A673 (cell line): ENCODE data around the gene CDCA4.

Source experiments
- EZH2 ChIP-seq: fragments of 200-600 bp; sonication (generic); IDR thresholded peaks from 2 replicates; pipeline ENCODE4 v1.6.1; 2017; ENCODE audit warnings: borderline replicate concordance, low read depth, mild to moderate bottlenecking, mixed read lengths, antibody characterized with exemption, low read length; ENCODE audit not compliant: poor library complexity, severe bottlenecking
- TF ChIP-seq, protein P1 (sequence below): fragments of 300-800, 200-600 bp; sonication (generic); conservative IDR thresholded peaks from 2 replicates; pipeline ENCODE4 v1.5.1; 2017; ENCODE audit warnings: low read depth, mild to moderate bottlenecking, antibody characterized with exemption, low read length, moderate library complexity, mixed read lengths

DNA sequence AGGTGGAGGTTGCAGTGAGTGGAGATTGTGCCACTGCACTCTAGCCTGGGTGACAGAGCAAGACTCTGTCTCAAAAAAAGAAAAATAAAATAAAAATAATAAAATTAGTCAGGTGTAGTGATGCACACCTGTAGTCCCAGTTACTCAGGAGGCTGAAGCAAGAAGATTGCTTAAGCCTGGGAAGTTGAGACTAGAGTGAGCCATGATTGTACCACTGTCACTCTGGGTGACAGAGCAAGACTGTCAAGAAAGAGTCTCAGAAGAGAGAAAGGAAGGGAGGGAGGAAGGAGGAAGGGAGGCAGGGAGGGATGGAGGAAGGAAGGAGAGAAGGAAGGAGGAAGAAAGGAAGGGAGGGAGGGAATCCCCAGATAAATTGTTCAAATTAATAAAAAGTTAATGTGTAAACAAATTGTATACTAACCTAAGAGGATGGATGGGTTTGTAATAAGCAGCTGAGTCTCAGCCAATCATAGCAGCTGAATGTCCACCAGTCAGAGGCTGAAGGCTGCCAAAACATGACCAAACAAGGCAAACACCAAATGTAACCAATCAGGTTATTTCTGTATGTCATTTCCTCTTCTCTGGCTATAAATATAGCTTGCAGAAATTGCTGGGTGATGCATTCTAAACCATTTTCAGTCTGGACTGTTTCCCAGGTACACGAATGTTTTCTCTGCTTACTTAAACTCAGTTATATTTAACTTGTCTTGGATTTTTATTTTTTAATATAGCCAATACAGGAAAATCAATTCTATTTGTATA, 6.1 kb upstream of the CDCA4 start:
- no peak for TF ChIP-seq EZH2
- TF ChIP-seq, protein P1, sequence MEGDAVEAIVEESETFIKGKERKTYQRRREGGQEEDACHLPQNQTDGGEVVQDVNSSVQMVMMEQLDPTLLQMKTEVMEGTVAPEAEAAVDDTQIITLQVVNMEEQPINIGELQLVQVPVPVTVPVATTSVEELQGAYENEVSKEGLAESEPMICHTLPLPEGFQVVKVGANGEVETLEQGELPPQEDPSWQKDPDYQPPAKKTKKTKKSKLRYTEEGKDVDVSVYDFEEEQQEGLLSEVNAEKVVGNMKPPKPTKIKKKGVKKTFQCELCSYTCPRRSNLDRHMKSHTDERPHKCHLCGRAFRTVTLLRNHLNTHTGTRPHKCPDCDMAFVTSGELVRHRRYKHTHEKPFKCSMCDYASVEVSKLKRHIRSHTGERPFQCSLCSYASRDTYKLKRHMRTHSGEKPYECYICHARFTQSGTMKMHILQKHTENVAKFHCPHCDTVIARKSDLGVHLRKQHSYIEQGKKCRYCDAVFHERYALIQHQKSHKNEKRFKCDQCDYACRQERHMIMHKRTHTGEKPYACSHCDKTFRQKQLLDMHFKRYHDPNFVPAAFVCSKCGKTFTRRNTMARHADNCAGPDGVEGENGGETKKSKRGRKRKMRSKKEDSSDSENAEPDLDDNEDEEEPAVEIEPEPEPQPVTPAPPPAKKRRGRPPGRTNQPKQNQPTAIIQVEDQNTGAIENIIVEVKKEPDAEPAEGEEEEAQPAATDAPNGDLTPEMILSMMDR: no peak
